Ovary (tissue), 3 donors: ENCODE measurements around the gene C20orf173.

Experiments used
- CTCF ChIP-seq, 3 donors: fragments of 450-650 bp in 2 of 3; fragments of 200-600 bp in 1 of 3; IDR thresholded peaks; one replicate each; pipeline versions ENCODE4 v1.5.1 to v1.8.0; 2016 to 2022; ENCODE audit warnings: antibody characterized with exemption in 3 of 3, mild to moderate bottlenecking in 1 of 3
- POLR2A ChIP-seq: fragments of 450-650 bp; IDR thresholded peaks from one replicate; pipeline ENCODE4 v1.6.1; 2017; ENCODE audit warnings: antibody characterized with exemption, mild to moderate bottlenecking, moderate library complexity
- donor health status: DM: no; HTN: no; CAD: no.

DNA sequence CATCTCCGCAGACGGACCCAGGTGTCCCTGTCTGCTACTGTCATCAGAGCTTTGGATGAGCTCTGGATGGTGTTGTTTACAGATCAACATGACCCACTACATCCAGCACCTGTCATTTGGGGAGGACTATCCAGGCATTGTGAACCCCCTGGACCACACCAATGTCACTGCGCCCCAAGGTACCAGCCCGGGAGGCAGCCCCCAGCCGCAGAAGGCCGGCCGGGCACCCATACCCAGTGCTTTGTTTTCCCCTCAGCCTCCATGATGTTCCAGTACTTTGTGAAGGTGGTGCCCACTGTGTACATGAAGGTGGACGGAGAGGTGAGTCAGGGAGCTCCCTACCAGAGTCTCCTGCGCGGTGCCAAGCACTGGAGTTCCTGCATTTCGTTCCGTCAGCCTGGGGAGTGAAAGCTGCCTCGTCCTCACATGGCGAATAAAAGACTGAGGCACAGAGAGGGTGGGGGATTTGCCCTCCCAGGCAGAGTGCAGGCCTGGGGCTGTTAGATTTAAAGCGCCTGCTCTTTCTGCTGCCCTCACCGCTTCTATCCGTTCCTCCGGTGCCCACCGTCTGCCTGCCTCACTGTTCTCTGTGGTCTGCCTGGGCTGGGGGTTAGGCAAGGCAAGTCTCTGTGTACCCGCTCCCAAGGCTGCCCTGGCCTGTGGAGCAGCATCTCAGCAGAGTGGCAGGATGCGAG lies 26.6 kb upstream of the C20orf173 start:
- TF ChIP-seq CTCF (IDR thresholded peaks at IDR 0.05) (no peak), POLR2A (no peak)
